CD4-positive, alpha-beta T cell treated with Interleukin-12 subunit alpha and Interleukin-12 subunit beta, for 1 hour (primary cell): ENCODE results near the gene C1QTNF3.
A peak's percentile ranks its signal among the peaks of the same experiment; 100 is the strongest.

Experiments
- DNase-seq: peaks from one replicate; pipeline ENCODE4 v3.0.0-alpha.2; 2020

The C1QTNF3 gene

DNA sequence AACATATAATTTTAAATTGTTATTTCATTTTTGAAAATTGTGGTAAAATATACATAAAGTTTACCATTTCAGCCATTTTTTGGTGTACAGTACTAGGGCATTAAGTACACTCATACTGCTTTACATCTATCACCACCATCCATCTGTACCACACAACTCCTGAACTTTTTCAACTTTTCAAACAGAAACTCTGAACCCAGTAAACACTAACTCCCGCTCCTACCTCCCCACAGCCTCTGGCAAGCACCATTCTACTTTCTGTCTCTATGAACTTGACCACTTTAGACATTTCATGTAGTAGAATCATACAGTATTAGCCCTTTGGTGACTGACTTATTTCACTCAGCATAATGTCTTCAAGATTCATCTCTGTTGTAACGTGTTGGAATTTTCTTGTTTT, 50.1 kb downstream of the C1QTNF3 start:
- DNase-seq: no peak

GRCh38 chr5:33985447-33985846, 57.6 kb downstream of the C1QTNF3 start:
- DNase-seq: no peak

DNA sequence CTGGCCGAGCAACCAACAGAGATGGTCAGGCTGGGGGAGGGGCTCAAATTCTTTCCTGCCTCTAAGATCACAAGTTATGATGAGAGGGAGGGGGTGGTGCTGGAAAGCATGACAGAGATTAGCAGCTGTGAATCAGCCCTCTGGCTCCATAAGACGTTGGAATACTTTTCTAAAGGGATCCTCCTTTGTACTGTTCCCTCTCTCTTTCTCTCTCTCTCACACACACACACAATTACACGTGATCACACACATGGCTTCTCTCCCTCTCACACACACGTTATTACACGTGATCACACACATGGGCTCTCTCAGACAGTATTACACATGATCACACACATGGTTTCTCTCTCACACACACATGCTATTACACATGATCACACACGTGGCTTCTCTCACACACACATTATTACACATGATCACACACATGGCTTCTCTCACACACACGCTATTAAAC, 58.3 kb downstream of the C1QTNF3 start, which contains the start of gene SLC45A2:
Gene SLC45A2 (minus strand): TSS at position 23 of the 454 bp plus-strand sequence. CDS start 110 bp downstream, outside the sequence.
- no peak for DNase-seq

DNA sequence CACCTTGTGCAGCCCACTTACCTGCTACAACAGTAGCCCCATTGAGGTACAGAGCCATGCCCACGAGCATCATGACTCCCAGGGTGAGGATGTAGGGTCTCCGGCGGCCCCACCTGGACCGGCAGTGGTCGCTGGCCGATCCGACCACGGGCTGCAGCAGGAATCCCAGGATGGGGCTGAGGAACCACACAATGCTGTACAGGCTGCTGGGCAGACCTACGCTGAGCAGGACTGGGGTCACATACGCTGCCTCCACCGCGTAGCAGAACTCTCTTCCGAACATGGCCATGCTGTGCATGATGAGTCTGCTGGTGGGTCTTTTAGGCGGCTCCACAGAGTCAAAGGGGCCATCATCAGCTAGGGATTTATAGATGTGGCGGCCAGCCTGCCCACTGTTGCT, 58.8 kb downstream of the C1QTNF3 start:
- DNase-seq: no peak

- DNase-seq: no peak
These were observed 61.4 kb downstream of the C1QTNF3 start for GRCh38 chr5:33981408-33982162.

DNA sequence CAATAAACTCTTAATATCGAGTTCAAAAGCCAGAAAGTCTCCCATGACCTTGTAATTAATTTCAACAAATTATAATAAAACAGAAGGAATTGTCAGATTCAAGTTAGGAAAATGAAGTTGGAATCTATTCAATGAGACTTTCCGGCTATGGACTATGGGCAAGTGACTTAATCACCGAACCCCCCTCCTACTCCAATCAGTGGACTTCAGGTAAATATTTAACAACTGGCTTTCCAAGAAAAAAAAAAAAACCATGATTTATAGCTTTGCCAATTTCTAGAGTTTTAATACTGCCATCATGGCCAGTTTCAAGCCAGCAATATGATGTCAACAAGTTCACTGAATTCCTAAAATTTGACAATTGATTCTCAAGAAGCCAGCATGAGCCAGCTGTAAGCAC, 63.0 kb downstream of the C1QTNF3 start:
- no peak for DNase-seq

GRCh38 chr5:33978306-33978705, 64.7 kb downstream of the C1QTNF3 start:
- no peak for DNase-seq

DNA sequence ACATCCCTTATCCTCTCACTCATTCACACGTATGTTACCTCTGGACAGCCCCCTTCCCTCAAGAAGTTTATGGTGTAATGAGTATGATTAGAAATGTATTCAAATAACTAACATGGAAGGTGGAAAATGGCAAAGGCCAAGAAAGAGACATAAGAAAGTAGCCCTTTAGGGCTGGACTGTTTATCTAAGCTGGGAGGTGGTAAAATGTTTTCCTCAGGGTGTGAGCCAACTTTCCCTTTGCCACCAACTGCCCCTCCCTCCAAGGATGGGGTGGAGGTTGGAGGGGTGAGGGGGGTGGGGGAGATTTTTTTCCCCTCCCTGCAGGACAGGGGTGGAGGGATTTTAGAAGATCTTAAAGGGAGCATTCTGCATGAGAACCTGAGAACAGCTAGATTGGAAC, 66.7 kb downstream of the C1QTNF3 start:
- DNase-seq: no peak

GRCh38 chr5:33975852-33976251, 67.2 kb downstream of the C1QTNF3 start:
- no peak for DNase-seq

GRCh38 chr5:33973271-33973670, 69.7 kb downstream of the C1QTNF3 start:
- no peak for DNase-seq

- peak; percentile 17 for DNase-seq
These were observed 73.2 kb downstream of the C1QTNF3 start for GRCh38 chr5:33969572-33970452.

DNA sequence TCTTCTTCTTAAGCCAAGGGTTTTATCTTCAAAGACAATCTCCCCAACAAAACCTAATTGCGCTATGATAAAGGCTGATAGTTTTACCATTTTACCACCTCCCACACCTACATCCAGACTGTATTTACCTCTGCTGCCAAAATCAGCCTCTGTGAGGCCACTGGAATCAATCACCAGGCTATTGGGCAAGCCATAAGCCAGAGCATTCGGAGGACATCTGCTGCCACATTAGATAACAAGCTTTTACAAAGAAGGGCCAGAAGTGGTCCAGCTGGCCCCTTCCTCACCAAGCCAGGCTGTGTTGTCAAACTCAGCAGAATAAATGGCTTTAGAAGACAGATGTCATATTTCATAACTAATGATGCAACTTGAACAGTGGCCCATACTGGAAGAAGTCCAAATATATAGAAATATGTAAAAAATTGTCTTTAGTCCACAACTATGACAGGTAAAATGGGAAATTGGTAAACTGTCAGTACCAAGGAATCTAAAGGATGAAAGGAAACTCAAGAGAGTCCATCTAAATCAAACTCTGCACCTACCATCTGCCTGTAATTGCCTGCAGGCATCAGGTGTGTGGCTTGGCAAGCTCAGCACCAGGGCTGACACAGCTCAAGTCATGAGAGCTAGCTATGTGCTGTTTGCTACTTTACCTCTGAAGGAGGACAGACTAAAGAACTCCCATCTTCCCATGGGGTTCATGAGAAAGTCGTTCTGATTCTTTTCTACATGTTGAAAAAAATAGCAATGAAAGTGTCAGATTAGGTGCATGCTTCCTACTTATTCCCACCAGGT, 74.6 kb downstream of the C1QTNF3 start:
- no peak for DNase-seq
